HCT116 (cell line): ENCODE results near the gene CENPT. TPM values are rescaled to one million over a fixed set of nuclear protein-coding genes. Genes with fewer than 3 reads are reported as not detected.

Experiments
- ATAC-seq: fragments of 200-7000 bp; cut with Tn5 transposase; 2 replicates; pipeline ENCODE4 v1.9.1; 2020; ENCODE audit warnings: mild to moderate bottlenecking, moderate library complexity
- BruUV-seq: library from RNA; stranded (reverse); fragments of 400-500 nt; replicated peaks from 2 replicates; lab custom pipeline; 2021; lab: Mats Ljungman, UMichigan
- CTCF ChIA-PET: fragments of 300-600 bp; sonication (Branson Sonifier 250); formaldehyde crosslinking; loops from one replicate; lab custom pipeline; 2021; ENCODE audit warnings: antibody characterized with exemption; lab: Charles Lee
- POLR2A ChIA-PET: fragments of 300-600, 350-600 bp; sonication (Branson Sonifier 250); formaldehyde crosslinking; loops from one replicate; lab custom pipeline; 2021; ENCODE audit warnings: antibody characterized with exemption; lab: Charles Lee
- RAD21 ChIA-PET, 2 experiments: fragments of 300-600 bp; sonication (Branson Sonifier 250); formaldehyde crosslinking; loops; one replicate each; lab custom pipeline; 2023; ENCODE audit warnings: low total read pairs in 2 of 2; ENCODE audit not compliant: uncharacterized antibody in 2 of 2, unreplicated experiment in 2 of 2, low non-redundant PET in 1 of 2; lab: Charles Lee
- DNase-seq: peaks from one replicate; pipeline ENCODE4 v3.0.0-alpha.2; 2010; ENCODE audit warnings: low read depth, low spot score
- H2AFZ ChIP-seq: fragments of 200-600 bp; shearing (Covaris generic), sonication (generic); 2 replicates; pipeline ENCODE4 v1.6.1; 2017; ENCODE audit warnings: low read depth, mixed run types, mixed read lengths, antibody characterized with exemption, low read length; ENCODE audit not compliant: poor library complexity, severe bottlenecking
- H3K27ac ChIP-seq: 2 replicates; pipeline ENCODE4 v1.5.1; 2012; ENCODE audit warnings: low read depth, low read length
- H3K27me3 ChIP-seq: fragments of 200-600 bp; sonication (generic); 2 replicates; pipeline ENCODE4 v1.6.1; 2016; ENCODE audit warnings: mixed run types, low read length, mixed read lengths; ENCODE audit not compliant: insufficient read depth
- H3K36me3 ChIP-seq, 2 experiments: fragments of 200-500 bp in 1 of 2; fragments of 200-600 bp in 1 of 2; sonication (Bioruptor generic) in 1 of 2; sonication (generic) in 1 of 2; 2 replicates each; pipeline versions ENCODE4 v1.5.1 to v1.6.1; 2014 to 2016; ENCODE audit warnings: low read length in 2 of 2, inconsistent platforms in 1 of 2, mixed read lengths in 1 of 2, mixed run types in 1 of 2; ENCODE audit not compliant: insufficient read depth in 2 of 2, control insufficient read depth in 1 of 2
- H3K4me1 ChIP-seq, 2 experiments: fragments of 200-600 bp in 1 of 2; sonication (generic) in 1 of 2; 2 replicates each; pipeline versions ENCODE4 v1.5.1 to v1.6.1; 2012 to 2017; ENCODE audit warnings: low read length in 2 of 2, inconsistent platforms in 1 of 2, mild to moderate bottlenecking in 1 of 2, mixed read lengths in 1 of 2, mixed run types in 1 of 2, moderate library complexity in 1 of 2; ENCODE audit not compliant: insufficient read depth in 2 of 2, control insufficient read depth in 1 of 2
- H3K4me2 ChIP-seq: fragments of 200-600 bp; sonication (generic); 2 replicates; pipeline ENCODE4 v1.6.1; 2017; ENCODE audit warnings: mixed run types, low read length, mixed read lengths
- H3K4me3 ChIP-seq, 2 experiments: fragments of 200-600 bp in 1 of 2; sonication (generic) in 1 of 2; replicated peaks in 1 of 2; 2 replicates each; pipeline ENCODE4 v1.5.1; 2011 to 2016; ENCODE audit warnings: low read length in 2 of 2, control low read depth in 1 of 2, low read depth in 1 of 2, mild to moderate bottlenecking in 1 of 2, mixed read lengths in 1 of 2, mixed run types in 1 of 2
- H3K79me2 ChIP-seq: fragments of 200-600 bp; sonication (generic); 2 replicates; pipeline ENCODE4 v1.6.1; 2017; ENCODE audit warnings: mild to moderate bottlenecking, mixed run types, low read length, moderate library complexity, mixed read lengths; ENCODE audit not compliant: insufficient read depth
- H3K9ac ChIP-seq: fragments of 200-600 bp; sonication (generic); 2 replicates; pipeline ENCODE4 v1.6.1; 2016; ENCODE audit warnings: low read length, mixed read lengths
- H3K9me2 ChIP-seq: fragments of 200-600 bp; sonication (generic), shearing (Covaris generic); 2 replicates; pipeline ENCODE4 v1.6.1; 2017; ENCODE audit warnings: mixed run types, mild to moderate bottlenecking, moderate library complexity; ENCODE audit not compliant: insufficient read depth
- H3K9me3 ChIP-seq, 2 experiments: fragments of 200-500 bp in 1 of 2; fragments of 200-600 bp in 1 of 2; sonication (Bioruptor generic) in 1 of 2; sonication (generic) in 1 of 2; 2 replicates each; pipeline ENCODE4 v1.6.1; 2014 to 2017; ENCODE audit warnings: low read length in 2 of 2, mixed read lengths in 2 of 2, inconsistent platforms in 1 of 2, low read depth in 1 of 2, mild to moderate bottlenecking in 1 of 2, mixed run types in 1 of 2, moderate library complexity in 1 of 2; ENCODE audit not compliant: control insufficient read depth in 1 of 2, insufficient read depth in 1 of 2
- H4K20me1 ChIP-seq: fragments of 200-600 bp; sonication (generic), shearing (Covaris generic); 2 replicates; pipeline ENCODE4 v1.6.1; 2017; ENCODE audit warnings: mixed run types, mild to moderate bottlenecking, moderate library complexity; ENCODE audit not compliant: insufficient read depth
- ELF1 ChIP-seq: IDR thresholded peaks from 2 replicates; pipeline ENCODE4 v1.6.1; 2012; ENCODE audit warnings: low read depth, borderline replicate concordance
- FOSL1 ChIP-seq: IDR thresholded peaks from 2 replicates; pipeline ENCODE4 v1.6.1; 2012; ENCODE audit warnings: low read depth
- MAX ChIP-seq: IDR thresholded peaks from 2 replicates; pipeline ENCODE4 v1.6.1; 2012
- SIN3A ChIP-seq: IDR thresholded peaks from 2 replicates; pipeline ENCODE4 v1.6.1; 2012; ENCODE audit warnings: low read depth
- SP1 ChIP-seq: IDR thresholded peaks from 2 replicates; pipeline ENCODE4 v1.6.1; 2012; ENCODE audit warnings: low read depth
- ZFX ChIP-seq: fragments of 450-650 bp; IDR thresholded peaks from 2 replicates; pipeline ENCODE4 v1.6.1; 2017
- intact Hi-C: fragments of 100-400 bp; cut with micrococcal nuclease; formaldehyde crosslinking; loops from 2 replicates; pipeline ENCODE4 v1.10.0; 2022
- total RNA-seq: library from RNA; stranded (reverse); gene quantifications from one replicate; pipeline ENCODE4 v1.2.1, GENCODE V29; 2021; ENCODE audit not compliant: unreplicated experiment
- TF ChIP-seq, protein P1 (sequence below), 3 experiments: fragments of 200-600 bp in 1 of 3; sonication (generic) in 1 of 3; IDR thresholded peaks in 2 of 3; conservative IDR thresholded peaks in 1 of 3; 2 replicates each; pipeline ENCODE4 v1.5.1; 2012 to 2017; ENCODE audit warnings: low read depth in 2 of 3, low read length in 2 of 3, antibody characterized with exemption in 1 of 3, borderline replicate concordance in 1 of 3, control low read depth in 1 of 3, mild to moderate bottlenecking in 1 of 3, mixed read lengths in 1 of 3, mixed run types in 1 of 3, moderate library complexity in 1 of 3; ENCODE audit not compliant: insufficient read depth in 1 of 3
- TF ChIP-seq, protein P2 (sequence below): IDR thresholded peaks from 2 replicates; pipeline ENCODE4 v1.6.1; 2012; ENCODE audit warnings: low read depth

Gene CENPT
- total RNA-seq, 1 experiment from 2014 or later = 40.5 TPM

DNA sequence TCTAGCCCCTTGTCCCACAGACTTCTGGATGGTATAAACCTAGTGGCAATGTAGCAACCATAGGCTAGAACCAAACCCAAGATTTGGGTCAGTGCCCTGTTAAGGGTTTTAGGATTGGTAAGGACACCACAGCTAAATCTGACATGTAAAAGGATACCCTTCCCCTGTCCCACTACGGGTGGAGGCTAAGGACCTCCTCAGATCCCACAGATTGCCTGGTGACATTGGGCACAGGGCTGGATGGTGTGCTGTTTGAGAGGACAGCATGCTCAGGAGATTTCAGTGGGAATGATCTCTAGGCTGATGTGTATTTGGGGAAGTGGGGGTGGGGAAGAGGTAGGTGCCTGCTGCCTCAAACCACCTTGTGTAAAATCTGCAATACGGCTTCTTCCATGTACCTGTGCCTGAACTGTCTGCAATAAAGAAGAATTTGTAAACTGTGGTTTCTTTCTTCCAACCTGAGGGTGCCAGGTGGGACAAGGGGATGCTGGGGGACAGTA, 24.7 kb upstream of the CENPT start:
- peaks cover 39% of the 10 kb centered on the region for H3K79me2 ChIP-seq
- no peak for DNase-seq
- no peaks in the 10 kb centered on the region for H3K9me3 ChIP-seq

More for the DNA sequence above, 24.7 kb upstream of the CENPT start:
- Histone ChIP-seq H3K4me3 (peak overlapping the region in 1 of 2 experiments; percentile 82; a peak in 2 of 4 replicates), H3K9me2 (no peaks in the 10 kb centered on the region), H3K9ac (peak overlapping the region; percentile 93; the same call in 1 of the 2 replicates), H3K4me2 (peak overlapping the region; percentile 99), H3K27me3 (no peaks in the 10 kb centered on the region), H3K27ac (peak overlapping the region; percentile 70), H2AFZ (no peak overlapping the region), H4K20me1 (no peaks in the 10 kb centered on the region), H3K36me3 (peaks cover 31 to 33% of the 10 kb centered on the region in 2 experiments; a peak in 3 of 4 replicates), H3K4me1 (peaks cover 7 to 17% of the 10 kb centered on the region in 2 experiments)
- BruUV-seq = no TSS peak
- TF ChIP-seq FOSL1 = no peak
- TF ChIP-seq, protein P1, sequence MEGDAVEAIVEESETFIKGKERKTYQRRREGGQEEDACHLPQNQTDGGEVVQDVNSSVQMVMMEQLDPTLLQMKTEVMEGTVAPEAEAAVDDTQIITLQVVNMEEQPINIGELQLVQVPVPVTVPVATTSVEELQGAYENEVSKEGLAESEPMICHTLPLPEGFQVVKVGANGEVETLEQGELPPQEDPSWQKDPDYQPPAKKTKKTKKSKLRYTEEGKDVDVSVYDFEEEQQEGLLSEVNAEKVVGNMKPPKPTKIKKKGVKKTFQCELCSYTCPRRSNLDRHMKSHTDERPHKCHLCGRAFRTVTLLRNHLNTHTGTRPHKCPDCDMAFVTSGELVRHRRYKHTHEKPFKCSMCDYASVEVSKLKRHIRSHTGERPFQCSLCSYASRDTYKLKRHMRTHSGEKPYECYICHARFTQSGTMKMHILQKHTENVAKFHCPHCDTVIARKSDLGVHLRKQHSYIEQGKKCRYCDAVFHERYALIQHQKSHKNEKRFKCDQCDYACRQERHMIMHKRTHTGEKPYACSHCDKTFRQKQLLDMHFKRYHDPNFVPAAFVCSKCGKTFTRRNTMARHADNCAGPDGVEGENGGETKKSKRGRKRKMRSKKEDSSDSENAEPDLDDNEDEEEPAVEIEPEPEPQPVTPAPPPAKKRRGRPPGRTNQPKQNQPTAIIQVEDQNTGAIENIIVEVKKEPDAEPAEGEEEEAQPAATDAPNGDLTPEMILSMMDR (IDR thresholded peaks at IDR 0.05 in 2 of 3, conservative IDR thresholded peaks at IDR 0.05 in 1 of 3; ENCODE audit: borderline replicate concordance in 1 of 3, insufficient read depth in 1 of 3, low read depth in 2 of 3, low read length in 2 of 3) = no peak
- no peak for TF ChIP-seq ELF1
- no peak for TF ChIP-seq SP1
- no peak for TF ChIP-seq ZFX
- TF ChIP-seq SIN3A = no peak
- TF ChIP-seq MAX = no peak
- TF ChIP-seq, protein P2, sequence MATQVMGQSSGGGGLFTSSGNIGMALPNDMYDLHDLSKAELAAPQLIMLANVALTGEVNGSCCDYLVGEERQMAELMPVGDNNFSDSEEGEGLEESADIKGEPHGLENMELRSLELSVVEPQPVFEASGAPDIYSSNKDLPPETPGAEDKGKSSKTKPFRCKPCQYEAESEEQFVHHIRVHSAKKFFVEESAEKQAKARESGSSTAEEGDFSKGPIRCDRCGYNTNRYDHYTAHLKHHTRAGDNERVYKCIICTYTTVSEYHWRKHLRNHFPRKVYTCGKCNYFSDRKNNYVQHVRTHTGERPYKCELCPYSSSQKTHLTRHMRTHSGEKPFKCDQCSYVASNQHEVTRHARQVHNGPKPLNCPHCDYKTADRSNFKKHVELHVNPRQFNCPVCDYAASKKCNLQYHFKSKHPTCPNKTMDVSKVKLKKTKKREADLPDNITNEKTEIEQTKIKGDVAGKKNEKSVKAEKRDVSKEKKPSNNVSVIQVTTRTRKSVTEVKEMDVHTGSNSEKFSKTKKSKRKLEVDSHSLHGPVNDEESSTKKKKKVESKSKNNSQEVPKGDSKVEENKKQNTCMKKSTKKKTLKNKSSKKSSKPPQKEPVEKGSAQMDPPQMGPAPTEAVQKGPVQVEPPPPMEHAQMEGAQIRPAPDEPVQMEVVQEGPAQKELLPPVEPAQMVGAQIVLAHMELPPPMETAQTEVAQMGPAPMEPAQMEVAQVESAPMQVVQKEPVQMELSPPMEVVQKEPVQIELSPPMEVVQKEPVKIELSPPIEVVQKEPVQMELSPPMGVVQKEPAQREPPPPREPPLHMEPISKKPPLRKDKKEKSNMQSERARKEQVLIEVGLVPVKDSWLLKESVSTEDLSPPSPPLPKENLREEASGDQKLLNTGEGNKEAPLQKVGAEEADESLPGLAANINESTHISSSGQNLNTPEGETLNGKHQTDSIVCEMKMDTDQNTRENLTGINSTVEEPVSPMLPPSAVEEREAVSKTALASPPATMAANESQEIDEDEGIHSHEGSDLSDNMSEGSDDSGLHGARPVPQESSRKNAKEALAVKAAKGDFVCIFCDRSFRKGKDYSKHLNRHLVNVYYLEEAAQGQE = no peak
- intact Hi-C loops = no loop called here
- RAD21 ChIA-PET = no interaction called here
- no peak for ATAC-seq
- CTCF ChIA-PET = interaction anchor here (1.2 to 1.5 kb wide), 2 partner anchors 12 to 56 kb away, joined by 6 read pairs; partner anchors contain the start of gene NRN1L
- POLR2A ChIA-PET = no interaction called here
